ENCODE measurements around the gene AFP.
"Not testable (repeated sequence)": the region's sequence is repeated elsewhere in the genome, so short reads cannot be mapped to it uniquely, and the experiment has no call there.

AFP gene

DNA sequence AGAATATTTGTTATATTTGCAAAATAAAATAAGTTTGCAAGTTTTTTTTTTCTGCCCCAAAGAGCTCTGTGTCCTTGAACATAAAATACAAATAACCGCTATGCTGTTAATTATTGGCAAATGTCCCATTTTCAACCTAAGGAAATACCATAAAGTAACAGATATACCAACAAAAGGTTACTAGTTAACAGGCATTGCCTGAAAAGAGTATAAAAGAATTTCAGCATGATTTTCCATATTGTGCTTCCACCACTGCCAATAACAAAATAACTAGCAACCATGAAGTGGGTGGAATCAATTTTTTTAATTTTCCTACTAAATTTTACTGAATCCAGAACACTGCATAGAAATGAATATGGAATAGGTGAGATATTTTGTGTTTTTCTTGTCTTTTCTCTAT, at the start of gene AFP:
Gene AFP, plus strand, starts transcription at position 238 of the 400 bp plus-strand sequence. Its CDS starts 42 bp downstream, at position 280.
- no peak for DNase-seq (ENCODE audit: low spot score)

DNA sequence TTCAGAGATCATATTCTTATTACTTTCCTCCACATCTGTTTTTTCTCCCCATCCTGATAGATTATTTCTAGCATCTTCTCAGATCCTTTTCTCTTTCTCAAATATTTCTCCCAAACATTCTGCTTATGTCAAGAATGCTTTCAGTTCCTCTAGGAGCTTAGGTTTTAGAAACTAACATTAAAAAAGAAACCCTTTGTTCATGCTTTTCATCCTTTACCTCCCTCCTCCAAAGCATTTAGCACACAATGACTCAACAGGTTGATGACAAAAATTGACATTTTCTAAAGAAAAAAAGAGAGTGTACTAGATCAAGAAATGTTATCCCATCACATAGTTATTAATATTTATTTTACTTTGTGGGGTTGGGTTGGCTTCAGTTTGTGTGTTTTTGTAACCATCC, 48.5 kb upstream of the AFP start:
- DNase-seq (ENCODE audit: low spot score): no peak

DNA sequence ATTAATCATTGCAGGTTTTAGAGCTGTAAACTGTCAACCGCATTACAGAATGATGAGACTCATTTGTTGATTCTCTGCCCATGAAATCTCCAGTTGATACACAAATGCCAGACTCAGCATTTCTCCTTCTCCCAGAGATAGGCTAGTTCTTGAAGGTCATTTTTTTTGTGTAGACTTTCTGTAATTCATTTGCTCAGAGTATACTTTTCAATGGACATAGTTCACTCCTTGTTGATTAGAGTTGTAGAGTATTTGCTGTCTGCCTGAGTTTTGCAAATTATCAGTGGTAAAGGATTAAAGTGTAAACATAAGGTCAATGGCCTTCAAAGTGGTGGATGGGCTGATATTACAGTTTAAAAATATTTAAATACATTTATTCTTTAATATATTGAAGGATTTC, 47.1 kb upstream of the AFP start:
- DNase-seq (ENCODE audit: low spot score): no peak

DNA sequence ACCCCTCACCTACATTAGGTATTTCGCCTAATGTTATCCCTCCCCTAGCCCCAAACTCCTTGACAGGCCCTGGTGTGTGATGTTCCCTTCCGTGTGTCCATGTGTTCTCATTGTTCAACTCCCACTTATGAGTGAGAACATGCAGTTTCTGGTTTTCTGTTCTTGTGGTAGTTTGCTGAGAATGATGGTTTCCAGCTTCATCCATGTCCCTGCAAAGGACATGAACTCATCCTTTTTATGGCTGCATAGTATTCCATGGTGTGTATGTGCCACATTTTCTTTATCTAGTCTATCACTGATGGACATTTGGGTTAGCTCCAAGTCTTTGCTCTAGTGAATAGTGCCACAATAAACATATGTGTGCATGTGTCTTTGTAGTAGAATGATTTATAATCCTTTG, 46.4 kb upstream of the AFP start:
- not testable (repeated sequence) for DNase-seq (ENCODE audit: low spot score)

DNA sequence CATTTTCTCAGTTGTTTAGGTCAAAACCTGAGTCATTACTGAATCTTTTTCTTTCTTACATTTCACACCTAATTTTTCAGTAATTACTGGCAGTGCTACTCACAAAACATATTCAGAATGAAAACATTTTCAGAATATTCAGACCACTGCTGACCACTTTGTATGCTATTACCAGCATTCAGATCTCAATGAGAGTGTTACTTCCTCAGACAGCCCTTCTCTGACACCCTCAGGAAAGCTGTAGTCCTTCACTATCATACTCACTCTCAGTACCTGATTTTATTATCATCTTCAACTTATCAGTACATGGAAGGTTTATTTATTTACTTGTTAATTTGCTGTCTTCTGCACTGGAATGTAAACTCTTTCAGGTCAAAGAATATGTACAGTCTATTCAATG, 44.2 kb upstream of the AFP start:
- no peak for DNase-seq (ENCODE audit: low spot score)

DNA sequence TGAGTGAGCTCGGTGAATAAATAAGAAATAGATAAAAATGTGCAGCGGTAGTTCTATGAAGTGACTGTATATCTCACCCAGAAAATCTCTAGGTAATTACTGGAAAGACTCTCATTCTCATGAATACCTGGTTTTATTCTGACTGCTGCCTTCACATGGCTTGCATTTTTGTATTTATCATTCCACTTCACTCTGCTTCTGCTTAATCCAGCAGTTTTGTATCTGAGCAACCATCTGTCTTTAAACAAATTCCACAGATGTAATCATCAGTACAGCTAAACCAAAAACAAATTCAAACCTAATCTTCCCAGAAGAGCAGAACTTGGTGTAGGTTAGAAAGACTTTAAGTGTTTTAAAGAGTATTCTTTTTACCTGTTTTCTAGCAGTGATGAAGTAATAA, 43.1 kb upstream of the AFP start:
- DNase-seq (ENCODE audit: low spot score): no peak

DNA sequence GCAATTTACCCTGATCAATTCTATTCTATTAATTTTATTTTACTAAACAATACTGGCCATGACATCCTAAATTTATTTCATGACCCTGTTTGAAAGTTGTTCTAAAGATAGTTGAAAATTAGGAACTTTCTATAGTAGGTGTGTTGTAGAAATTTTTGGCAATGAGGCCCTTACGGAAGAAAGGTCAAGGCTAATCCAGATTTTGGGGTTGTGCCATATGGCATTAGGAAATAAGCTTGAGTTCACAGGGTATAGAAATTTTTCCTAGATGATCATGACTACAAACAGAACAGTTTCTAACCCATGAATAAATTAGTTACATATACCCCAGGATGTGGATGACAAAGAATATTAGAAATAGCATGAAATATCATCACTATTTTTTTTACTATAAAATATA, 39.7 kb upstream of the AFP start:
- DNase-seq (ENCODE audit: low spot score): no peak

DNA sequence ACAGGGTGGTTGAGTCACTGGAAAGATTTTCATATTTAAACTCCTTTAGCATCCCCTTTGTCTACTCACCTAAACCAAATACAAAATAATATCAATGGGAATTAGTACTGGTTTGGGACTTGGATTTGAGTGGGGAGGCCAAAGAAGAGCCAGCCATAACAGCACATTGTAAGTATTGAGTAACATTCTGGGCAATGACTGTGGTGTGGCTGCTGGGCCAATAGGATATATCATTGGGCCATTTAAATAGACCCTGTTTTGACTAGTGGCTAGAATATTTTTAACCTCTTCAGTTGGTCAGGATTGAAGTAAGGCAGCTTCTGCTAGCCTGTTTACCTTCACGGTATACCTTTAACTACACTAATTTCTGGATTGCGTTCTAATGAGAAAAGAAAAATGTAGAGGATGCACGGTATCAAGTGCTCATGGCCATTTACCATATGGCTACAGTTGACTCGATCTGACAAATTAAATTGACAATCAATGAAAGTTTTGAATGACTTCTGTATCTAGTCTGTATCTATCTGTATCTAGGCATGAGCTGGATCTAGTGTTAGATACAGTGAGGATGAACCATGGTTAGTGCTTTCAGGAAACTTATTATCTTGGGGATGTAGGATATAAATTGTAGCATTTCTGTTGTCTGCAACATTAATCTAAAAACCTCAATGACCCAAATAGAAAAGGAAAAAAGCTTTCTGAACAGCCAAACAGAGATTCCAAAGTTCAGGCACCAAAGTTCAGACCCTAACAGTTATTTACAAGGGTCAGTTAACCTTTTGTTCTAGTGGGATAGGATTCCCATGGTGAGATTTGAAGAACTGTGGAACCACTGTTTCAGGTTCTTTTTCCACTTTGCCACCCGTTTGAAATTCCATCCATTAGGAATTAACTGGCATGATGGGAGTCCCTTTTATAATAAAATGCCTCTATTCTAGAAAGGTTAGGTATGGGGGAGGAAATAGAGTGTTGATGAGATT, 38.7 kb upstream of the AFP start:
- DNase-seq (ENCODE audit: low spot score): no peak

DNA sequence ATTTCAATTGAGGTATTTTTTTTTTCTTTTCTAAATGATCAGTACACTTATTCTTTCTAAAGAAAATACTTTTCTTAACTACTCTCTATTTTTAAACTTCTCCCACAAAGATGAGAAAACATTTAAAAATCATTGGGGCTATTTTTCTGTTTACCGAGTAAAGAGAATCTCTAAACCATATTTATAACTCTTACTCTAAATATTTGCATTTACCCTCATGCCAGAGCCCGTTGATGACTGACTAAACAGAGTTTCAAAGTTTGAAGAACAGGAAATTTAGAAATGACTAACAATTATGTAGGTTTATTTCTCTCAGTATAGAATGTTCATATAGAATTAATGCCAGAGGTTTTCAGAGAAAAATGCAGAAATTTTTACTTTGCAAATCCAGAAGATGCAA, 34.6 kb upstream of the AFP start:
- DNase-seq (ENCODE audit: low spot score): no peak

DNA sequence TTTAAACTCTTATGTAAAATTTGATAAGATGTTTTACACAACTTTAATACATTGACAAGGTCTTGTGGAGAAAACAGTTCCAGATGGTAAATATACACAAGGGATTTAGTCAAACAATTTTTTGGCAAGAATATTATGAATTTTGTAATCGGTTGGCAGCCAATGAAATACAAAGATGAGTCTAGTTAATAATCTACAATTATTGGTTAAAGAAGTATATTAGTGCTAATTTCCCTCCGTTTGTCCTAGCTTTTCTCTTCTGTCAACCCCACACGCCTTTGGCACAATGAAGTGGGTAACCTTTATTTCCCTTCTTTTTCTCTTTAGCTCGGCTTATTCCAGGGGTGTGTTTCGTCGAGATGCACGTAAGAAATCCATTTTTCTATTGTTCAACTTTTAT, 32.0 kb upstream of the AFP start, which contains the start of gene ALB:
Gene ALB, plus strand, starts transcription at position 246 of the 400 bp plus-strand sequence. Its CDS starts 41 bp downstream, at position 287.
- no peak for DNase-seq (ENCODE audit: low spot score)

DNA sequence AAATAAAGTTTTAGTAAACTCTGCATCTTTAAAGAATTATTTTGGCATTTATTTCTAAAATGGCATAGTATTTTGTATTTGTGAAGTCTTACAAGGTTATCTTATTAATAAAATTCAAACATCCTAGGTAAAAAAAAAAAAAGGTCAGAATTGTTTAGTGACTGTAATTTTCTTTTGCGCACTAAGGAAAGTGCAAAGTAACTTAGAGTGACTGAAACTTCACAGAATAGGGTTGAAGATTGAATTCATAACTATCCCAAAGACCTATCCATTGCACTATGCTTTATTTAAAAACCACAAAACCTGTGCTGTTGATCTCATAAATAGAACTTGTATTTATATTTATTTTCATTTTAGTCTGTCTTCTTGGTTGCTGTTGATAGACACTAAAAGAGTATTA, 31.6 kb upstream of the AFP start:
- DNase-seq (ENCODE audit: low spot score): no peak

DNA sequence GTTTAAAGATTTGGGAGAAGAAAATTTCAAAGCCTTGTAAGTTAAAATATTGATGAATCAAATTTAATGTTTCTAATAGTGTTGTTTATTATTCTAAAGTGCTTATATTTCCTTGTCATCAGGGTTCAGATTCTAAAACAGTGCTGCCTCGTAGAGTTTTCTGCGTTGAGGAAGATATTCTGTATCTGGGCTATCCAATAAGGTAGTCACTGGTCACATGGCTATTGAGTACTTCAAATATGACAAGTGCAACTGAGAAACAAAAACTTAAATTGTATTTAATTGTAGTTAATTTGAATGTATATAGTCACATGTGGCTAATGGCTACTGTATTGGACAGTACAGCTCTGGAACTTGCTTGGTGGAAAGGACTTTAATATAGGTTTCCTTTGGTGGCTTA, 30.9 kb upstream of the AFP start:
- DNase-seq (ENCODE audit: low spot score): no peak

DNA sequence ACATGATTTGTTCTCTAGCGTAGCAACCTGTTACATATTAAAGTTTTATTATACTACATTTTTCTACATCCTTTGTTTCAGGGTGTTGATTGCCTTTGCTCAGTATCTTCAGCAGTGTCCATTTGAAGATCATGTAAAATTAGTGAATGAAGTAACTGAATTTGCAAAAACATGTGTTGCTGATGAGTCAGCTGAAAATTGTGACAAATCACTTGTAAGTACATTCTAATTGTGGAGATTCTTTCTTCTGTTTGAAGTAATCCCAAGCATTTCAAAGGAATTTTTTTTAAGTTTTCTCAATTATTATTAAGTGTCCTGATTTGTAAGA, 29.5 kb upstream of the AFP start:
- DNase-seq (ENCODE audit: low spot score): no peak

DNA sequence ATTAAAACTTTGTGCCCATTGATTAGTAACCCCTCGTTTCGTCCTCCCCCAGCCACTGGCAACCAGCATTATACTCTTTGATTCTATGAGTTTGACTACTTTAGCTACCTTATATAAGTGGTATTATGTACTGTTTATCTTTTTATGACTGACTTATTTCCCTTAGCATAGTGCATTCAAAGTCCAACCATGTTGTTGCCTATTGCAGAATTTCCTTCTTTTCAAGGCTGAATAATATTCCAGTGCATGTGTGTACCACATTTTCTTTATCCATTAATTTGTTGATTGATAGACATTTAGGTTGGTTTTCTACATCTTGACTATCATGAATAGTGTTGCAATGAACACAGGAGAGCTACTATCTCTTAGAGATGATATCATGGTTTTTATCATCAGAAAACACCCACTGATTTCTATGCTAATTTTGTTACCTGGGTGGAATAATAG, 28.8 kb upstream of the AFP start:
- no peak for DNase-seq (ENCODE audit: low spot score)

DNA sequence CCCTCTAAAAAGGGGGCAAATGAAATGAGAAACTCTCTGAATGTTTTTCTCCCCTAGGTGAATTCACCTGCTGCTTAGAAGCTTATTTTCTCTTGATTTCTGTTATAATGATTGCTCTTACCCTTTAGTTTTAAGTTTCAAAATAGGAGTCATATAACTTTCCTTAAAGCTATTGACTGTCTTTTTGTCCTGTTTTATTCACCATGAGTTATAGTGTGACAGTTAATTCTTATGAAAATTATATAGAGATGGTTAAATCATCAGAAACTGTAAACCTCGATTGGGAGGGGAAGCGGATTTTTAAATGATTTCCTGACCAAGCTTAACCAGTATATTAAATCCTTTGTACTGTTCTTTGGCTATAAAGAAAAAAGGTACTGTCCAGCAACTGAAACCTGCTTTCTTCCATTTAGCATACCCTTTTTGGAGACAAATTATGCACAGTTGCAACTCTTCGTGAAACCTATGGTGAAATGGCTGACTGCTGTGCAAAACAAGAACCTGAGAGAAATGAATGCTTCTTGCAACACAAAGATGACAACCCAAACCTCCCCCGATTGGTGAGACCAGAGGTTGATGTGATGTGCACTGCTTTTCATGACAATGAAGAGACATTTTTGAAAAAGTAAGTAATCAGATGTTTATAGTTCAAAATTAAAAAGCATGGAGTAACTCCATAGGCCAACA, 27.7 kb upstream of the AFP start:
- no peak for DNase-seq (ENCODE audit: low spot score)

DNA sequence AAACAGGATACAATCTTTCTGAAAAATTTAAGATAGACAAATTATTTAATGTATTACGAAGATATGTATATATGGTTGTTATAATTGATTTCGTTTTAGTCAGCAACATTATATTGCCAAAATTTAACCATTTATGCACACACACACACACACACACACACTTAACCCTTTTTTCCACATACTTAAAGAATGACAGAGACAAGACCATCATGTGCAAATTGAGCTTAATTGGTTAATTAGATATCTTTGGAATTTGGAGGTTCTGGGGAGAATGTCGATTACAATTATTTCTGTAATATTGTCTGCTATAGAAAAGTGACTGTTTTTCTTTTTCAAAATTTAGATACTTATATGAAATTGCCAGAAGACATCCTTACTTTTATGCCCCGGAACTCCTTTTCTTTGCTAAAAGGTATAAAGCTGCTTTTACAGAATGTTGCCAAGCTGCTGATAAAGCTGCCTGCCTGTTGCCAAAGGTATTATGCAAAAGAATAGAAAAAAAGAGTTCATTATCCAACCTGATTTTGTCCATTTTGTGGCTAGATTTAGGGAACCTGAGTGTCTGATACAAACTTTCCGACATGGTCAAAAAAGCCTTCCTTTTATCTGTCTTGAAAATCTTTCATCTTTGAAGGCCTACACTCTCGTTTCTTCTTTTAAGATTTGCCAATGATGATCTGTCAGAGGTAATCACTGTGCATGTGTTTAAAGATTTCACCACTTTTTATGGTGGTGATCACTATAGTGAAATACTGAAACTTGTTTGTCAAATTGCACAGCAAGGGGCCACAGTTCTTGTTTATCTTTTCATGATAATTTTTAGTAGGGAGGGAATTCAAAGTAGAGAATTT, 26.8 kb upstream of the AFP start:
- no peak for DNase-seq (ENCODE audit: low spot score)

DNA sequence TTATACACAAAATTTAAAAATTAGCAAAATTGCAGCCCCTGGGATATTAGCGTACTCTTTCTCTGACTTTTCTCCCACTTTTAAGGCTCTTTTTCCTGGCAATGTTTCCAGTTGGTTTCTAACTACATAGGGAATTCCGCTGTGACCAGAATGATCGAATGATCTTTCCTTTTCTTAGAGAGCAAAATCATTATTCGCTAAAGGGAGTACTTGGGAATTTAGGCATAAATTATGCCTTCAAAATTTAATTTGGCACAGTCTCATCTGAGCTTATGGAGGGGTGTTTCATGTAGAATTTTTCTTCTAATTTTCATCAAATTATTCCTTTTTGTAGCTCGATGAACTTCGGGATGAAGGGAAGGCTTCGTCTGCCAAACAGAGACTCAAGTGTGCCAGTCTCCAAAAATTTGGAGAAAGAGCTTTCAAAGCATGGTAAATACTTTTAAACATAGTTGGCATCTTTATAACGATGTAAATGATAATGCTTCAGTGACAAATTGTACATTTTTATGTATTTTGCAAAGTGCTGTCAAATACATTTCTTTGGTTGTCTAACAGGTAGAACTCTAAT, 26.0 kb upstream of the AFP start:
- no peak for DNase-seq (ENCODE audit: low spot score)

DNA sequence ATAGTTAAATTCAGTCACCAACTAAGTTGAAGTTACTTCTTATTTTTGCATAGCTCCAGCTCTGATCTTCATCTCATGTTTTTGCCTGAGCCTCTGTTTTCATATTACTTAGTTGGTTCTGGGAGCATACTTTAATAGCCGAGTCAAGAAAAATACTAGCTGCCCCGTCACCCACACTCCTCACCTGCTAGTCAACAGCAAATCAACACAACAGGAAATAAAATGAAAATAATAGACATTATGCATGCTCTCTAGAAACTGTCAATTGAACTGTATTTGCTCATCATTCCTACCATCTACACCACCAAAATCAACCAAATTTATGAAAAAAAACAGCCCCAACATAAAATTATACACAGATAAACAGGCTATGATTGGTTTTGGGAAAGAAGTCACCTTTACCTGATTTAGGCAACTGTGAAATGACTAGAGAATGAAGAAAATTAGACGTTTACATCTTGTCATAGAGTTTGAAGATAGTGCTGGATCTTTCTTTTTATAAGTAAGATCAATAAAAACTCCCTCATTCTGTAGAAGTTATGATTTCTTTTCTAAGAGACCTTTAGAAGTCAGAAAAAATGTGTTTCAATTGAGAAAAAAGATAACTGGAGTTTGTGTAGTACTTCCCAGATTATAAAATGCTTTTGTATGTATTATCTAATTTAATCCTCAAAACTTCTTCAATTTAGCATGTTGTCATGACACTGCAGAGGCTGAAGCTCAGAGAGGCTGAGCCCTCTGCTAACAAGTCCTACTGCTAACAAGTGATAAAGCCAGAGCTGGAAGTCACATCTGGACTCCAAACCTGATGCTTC, 24.9 kb upstream of the AFP start:
- DNase-seq (ENCODE audit: low spot score): no peak

DNA sequence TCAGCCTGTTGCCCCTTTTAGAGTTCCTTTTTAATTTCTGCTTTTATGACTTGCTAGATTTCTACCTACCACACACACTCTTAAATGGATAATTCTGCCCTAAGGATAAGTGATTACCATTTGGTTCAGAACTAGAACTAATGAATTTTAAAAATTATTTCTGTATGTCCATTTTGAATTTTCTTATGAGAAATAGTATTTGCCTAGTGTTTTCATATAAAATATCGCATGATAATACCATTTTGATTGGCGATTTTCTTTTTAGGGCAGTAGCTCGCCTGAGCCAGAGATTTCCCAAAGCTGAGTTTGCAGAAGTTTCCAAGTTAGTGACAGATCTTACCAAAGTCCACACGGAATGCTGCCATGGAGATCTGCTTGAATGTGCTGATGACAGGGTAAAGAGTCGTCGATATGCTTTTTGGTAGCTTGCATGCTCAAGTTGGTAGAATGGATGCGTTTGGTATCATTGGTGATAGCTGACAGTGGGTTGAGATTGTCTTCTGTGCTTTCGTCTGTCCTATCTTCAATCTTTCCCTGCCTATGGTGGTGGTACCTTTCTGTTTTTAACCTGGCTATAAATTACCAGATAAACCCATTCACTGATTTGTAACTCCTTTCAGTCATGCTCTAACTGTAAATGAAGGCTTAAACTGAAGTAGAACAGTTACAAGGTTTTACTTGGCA, 24.1 kb upstream of the AFP start:
- DNase-seq (ENCODE audit: low spot score): no peak

DNA sequence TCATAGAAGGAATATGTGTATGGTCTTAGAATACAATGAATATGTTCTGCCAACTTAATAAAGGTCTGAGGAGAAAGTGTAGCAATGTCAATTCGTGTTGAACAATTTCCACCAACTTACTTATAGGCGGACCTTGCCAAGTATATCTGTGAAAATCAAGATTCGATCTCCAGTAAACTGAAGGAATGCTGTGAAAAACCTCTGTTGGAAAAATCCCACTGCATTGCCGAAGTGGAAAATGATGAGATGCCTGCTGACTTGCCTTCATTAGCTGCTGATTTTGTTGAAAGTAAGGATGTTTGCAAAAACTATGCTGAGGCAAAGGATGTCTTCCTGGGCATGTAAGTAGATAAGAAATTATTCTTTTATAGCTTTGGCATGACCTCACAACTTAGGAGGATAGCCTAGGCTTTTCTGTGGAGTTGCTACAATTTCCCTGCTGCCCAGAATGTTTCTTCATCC, 22.7 kb upstream of the AFP start:
- DNase-seq (ENCODE audit: low spot score): no peak

DNA sequence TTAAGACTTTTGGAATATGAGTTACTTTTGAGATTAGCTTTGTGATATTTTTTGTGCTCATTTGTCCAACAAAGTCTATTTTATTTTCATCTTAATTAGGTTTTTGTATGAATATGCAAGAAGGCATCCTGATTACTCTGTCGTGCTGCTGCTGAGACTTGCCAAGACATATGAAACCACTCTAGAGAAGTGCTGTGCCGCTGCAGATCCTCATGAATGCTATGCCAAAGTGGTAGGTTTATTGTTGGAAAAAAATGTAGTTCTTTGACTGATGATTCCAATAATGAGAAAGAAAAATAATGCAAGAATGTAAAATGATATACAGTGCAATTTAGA, 21.1 kb upstream of the AFP start:
- DNase-seq (ENCODE audit: low spot score): no peak
